ENCODE results near the gene PLCG2. TPM values are rescaled to one million over a fixed set of nuclear protein-coding genes. Genes with fewer than 3 reads are reported as not detected.

PLCG2 gene
- total and polyA plus RNA-seq, 2 of the 8 experiments (the other 6 are each of a cell fraction or from before 2014, with no cell fraction given) = 6.1 to 6.9 TPM

DNA sequence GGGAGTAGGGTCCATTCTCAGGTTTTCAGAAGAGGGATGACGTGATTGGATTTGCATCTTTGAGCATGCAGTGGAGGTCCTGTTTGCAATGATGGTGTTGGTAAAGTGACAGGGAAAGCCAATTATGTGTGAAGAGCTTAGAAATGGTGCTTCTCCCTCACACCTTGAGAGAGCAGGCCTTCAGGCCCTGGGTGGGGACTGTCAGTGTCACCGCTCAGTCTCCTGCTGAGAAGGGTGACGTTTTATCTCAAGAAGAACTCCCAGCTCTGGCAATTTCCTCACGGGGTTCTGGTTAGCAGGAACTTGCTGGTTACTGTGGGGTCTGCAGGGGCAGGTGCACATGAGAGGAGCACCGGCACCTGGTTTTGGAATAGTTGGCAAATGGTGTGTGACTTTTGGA is 11.2 kb downstream of the PLCG2 start:
- Histone ChIP-seq H3K4ac (replicated peaks; ENCODE audit: insufficient read length, low read depth, low read length) (no peak overlapping the region), H4K91ac (replicated peaks; ENCODE audit: insufficient read length, low read length) (no peak overlapping the region), H4K20me1 (replicated peaks in 1 of 2; ENCODE audit: control insufficient read depth in 1 of 2, insufficient read depth in 2 of 2, low read length in 2 of 2) (no peaks in the 10 kb centered on the region), H3K27ac (ENCODE audit: low read depth, low read length) (no peak overlapping the region), H3K23ac (ENCODE audit: insufficient read length) (no peak overlapping the region), H2BK15ac (ENCODE audit: low read length) (no peak overlapping the region), H2BK20ac (ENCODE audit: low read length) (no peak overlapping the region), H4K8ac (ENCODE audit: extremely low read depth, insufficient read depth, low read length) (no peak overlapping the region), H2BK120ac (replicated peaks; ENCODE audit: low read depth, low read length) (no peak overlapping the region), H2BK12ac (ENCODE audit: low read depth, low read length) (no peak overlapping the region), H3K56ac (replicated peaks; ENCODE audit: insufficient read length, low read depth, low read length) (no peak overlapping the region), H3K4me1 (replicated peaks in 1 of 4; ENCODE audit: control insufficient read depth in 3 of 4, insufficient read depth in 4 of 4, low read length in 3 of 4) (no peaks in the 10 kb centered on the region; a peak in 2 of 7 replicates), H3K9me3 (ENCODE audit: insufficient read depth in 2 of 2, low read depth in 1 of 2, low read length in 1 of 2) (no peaks in the 10 kb centered on the region), H3K79me1 (ENCODE audit: low read depth, low read length) (no peaks in the 10 kb centered on the region), H3K14ac (ENCODE audit: insufficient read length) (no peak overlapping the region), H3K79me2 (ENCODE audit: control insufficient read depth in 1 of 2, insufficient read depth in 2 of 2, low read length in 2 of 2) (no peaks in the 10 kb centered on the region), H3K27me3 (replicated peaks in 1 of 4; ENCODE audit: control insufficient read depth in 3 of 4, extremely low read depth in 1 of 4, insufficient read depth in 3 of 4, low read length in 3 of 4) (no peaks in the 10 kb centered on the region), H3K4me3 (ENCODE audit: extremely low read depth in 1 of 4, insufficient read depth in 2 of 4, low read depth in 3 of 4, low read length in 4 of 4) (no peak overlapping the region), H4K5ac (ENCODE audit: insufficient read length, low read depth, low read length) (no peak overlapping the region), H2AK5ac (ENCODE audit: low read depth, low read length) (no peak overlapping the region), H2BK5ac (ENCODE audit: low read depth, low read length) (no peak overlapping the region), H3K9ac (replicated peaks in 1 of 4; ENCODE audit: extremely low read depth in 1 of 4, low read depth in 3 of 4, low read length in 3 of 4) (no peak overlapping the region), H2AFZ (ENCODE audit: low read length) (no peak overlapping the region), H3K4me2 (ENCODE audit: insufficient read depth in 1 of 2, low read depth in 2 of 2, low read length in 2 of 2) (no peak overlapping the region), H3K36me3 (ENCODE audit: control insufficient read depth in 2 of 4, insufficient read depth in 4 of 4, low read length in 3 of 4) (no peaks in the 10 kb centered on the region), H3K18ac (ENCODE audit: extremely low read depth, low read length) (no peak overlapping the region), H3K23me2 (ENCODE audit: low read depth, low read length) (no peaks in the 10 kb centered on the region)
- 88% methylated on average over 5 of the region's 5 CpGs; no CpG with 5 or more reads in 1 of the 2 experiments for WGBS, 2 experiments (ENCODE audit: extremely low coverage in 1 of 2, insufficient coverage in 1 of 2, insufficient read length in 1 of 2, insufficient replicate concordance in 2 of 2, low coverage in 1 of 2, low lambda C conversion rate in 2 of 2, missing lambda C conversion rate in 1 of 2)
- FAIRE-seq (no peak), DNase-seq (ENCODE audit: low read depth in 1 of 2, low spot score in 2 of 2) (no peak)
- ChIA-PET POLR2A (ENCODE audit: partially characterized antibody) (no interaction called here), CTCF (ENCODE audit: partially characterized antibody) (interaction anchor here (0.9 to 1.6 kb wide), 4 partner anchors 8 to 89 kb away, joined by 3 to 4 read pairs (median 4); partner anchors contain the start of gene PLCG2)
- no peak for TF ChIP-seq MAFK (IDR thresholded peaks at IDR 0.05; ENCODE audit: low read depth, low read length)
- TF ChIP-seq, protein P1, sequence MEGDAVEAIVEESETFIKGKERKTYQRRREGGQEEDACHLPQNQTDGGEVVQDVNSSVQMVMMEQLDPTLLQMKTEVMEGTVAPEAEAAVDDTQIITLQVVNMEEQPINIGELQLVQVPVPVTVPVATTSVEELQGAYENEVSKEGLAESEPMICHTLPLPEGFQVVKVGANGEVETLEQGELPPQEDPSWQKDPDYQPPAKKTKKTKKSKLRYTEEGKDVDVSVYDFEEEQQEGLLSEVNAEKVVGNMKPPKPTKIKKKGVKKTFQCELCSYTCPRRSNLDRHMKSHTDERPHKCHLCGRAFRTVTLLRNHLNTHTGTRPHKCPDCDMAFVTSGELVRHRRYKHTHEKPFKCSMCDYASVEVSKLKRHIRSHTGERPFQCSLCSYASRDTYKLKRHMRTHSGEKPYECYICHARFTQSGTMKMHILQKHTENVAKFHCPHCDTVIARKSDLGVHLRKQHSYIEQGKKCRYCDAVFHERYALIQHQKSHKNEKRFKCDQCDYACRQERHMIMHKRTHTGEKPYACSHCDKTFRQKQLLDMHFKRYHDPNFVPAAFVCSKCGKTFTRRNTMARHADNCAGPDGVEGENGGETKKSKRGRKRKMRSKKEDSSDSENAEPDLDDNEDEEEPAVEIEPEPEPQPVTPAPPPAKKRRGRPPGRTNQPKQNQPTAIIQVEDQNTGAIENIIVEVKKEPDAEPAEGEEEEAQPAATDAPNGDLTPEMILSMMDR (IDR thresholded peaks at IDR 0.05; ENCODE audit: control extremely low read depth in 1 of 3, insufficient read depth in 1 of 3, low read depth in 1 of 3, low read length in 3 of 3) = no peak
- TF ChIP-seq EGR1 (IDR thresholded peaks at IDR 0.05; ENCODE audit: borderline replicate concordance, low read depth, low read length) = no peak
- TF ChIP-seq SIRT6 (IDR thresholded peaks at IDR 0.05; ENCODE audit: low read length) = no peak
- TF ChIP-seq SAP30 (IDR thresholded peaks at IDR 0.05; ENCODE audit: insufficient read depth, insufficient replicate concordance, low read length) = no peak
- TF ChIP-seq YY1 (IDR thresholded peaks at IDR 0.05; ENCODE audit: low read depth, low read length) = no peak
- TF ChIP-seq CEBPB (IDR thresholded peaks at IDR 0.05; ENCODE audit: low read depth, low read length) = no peak
- no peak for TF ChIP-seq HDAC2 (IDR thresholded peaks at IDR 0.05; ENCODE audit: borderline replicate concordance in 1 of 2, low read depth in 2 of 2, low read length in 2 of 2)
- no peak for TF ChIP-seq KDM5A (IDR thresholded peaks at IDR 0.05; ENCODE audit: low read length)
- no peak for TF ChIP-seq FOSL1 (IDR thresholded peaks at IDR 0.05; ENCODE audit: insufficient read depth, low read depth, low read length)
- no peak for TF ChIP-seq NRF1 (IDR thresholded peaks at IDR 0.05; ENCODE audit: low read depth, low read length)
- TF ChIP-seq SIX5 (IDR thresholded peaks at IDR 0.05; ENCODE audit: low read depth, low read length) = no peak
- TF ChIP-seq BRCA1 (IDR thresholded peaks at IDR 0.05; ENCODE audit: low read depth, low read length) = no peak
